Lower leg skin (tissue), 4 donors: ENCODE measurements around the gene JSRP1. TPM values are rescaled to one million over a fixed set of nuclear protein-coding genes. Genes with fewer than 3 reads are reported as not detected.

Source experiments
- DNase-seq, 2 donors: peaks; one replicate each; pipeline ENCODE4 v3.0.0-alpha.2; 2019; ENCODE audit warnings: low spot score in 2 of 2
- H3K4me3 ChIP-seq: fragments of 200-600 bp; sonication (generic); 2 replicates; pipeline ENCODE4 v1.5.1; 2017; ENCODE audit warnings: mild to moderate bottlenecking, low read depth; ENCODE audit not compliant: poor library complexity, severe bottlenecking
- CTCF ChIP-seq, 3 donors: fragments of 450-650 bp; IDR thresholded peaks; one replicate each; pipeline ENCODE4 v1.5.1; 2016; ENCODE audit warnings: antibody characterized with exemption in 3 of 3, mild to moderate bottlenecking in 3 of 3, moderate library complexity in 2 of 3
- POLR2A ChIP-seq, 2 donors: fragments of 450-650 bp; IDR thresholded peaks; one replicate each; pipeline ENCODE4 v1.6.1; 2016 to 2017; ENCODE audit warnings: antibody characterized with exemption in 2 of 2, mild to moderate bottlenecking in 1 of 2, moderate library complexity in 1 of 2
- WGBS, 2 donors: methylation state at CpG; one replicate each; pipeline ENCODE4 v1.1.5; 2018; 5-methylcytosine and 5-hydroxymethylcytosine counted together
- intact Hi-C: fragments of 100-400 bp; cut with DNase I; formaldehyde crosslinking; loops from one replicate; pipeline ENCODE4 v1.15.0; 2023; ENCODE audit warnings: low total_unique reads
- total RNA-seq, 4 donors: library from RNA; depleted of rRNA; stranded (reverse); fragments of >200 nt; gene quantifications; one replicate each; pipeline ENCODE4 v1.1.0, GENCODE V29; 2016

Gene JSRP1
- total RNA-seq, 4 donors from 2014 or later = not detected

DNA sequence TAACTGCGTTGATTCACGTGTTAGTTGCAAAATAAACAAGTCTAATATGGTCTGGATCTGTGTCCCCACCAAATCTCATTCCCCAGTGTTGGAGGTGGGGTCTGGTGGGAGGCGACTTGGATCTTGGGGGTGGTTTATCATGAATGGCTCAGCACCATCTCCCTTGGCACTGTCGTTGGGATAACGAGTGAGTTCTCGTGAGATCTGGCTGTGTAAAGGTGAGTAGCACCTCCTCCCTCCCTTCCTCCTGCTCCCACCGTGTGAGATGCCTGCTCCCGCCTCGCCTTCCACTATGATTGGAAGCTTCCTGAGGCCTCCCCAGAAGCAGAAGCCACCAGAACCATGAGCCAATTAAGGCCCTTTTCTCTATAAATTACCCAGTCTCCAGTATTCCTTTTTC is 20.9 kb upstream of the JSRP1 start:
- no peak for DNase-seq
- no peak for TF ChIP-seq CTCF (IDR thresholded peaks at IDR 0.05)
- TF ChIP-seq POLR2A (IDR thresholded peaks at IDR 0.05) = no peak
- intact Hi-C loops = loop anchor here (10.0 kb wide), 2 partner anchors 118 to 122 kb away; partner anchors contain the start of gene AP3D1
- 83% methylated on average over 9 of the region's 9 CpGs for WGBS, 2 donors
- no peak overlapping the region for H3K4me3 ChIP-seq

DNA sequence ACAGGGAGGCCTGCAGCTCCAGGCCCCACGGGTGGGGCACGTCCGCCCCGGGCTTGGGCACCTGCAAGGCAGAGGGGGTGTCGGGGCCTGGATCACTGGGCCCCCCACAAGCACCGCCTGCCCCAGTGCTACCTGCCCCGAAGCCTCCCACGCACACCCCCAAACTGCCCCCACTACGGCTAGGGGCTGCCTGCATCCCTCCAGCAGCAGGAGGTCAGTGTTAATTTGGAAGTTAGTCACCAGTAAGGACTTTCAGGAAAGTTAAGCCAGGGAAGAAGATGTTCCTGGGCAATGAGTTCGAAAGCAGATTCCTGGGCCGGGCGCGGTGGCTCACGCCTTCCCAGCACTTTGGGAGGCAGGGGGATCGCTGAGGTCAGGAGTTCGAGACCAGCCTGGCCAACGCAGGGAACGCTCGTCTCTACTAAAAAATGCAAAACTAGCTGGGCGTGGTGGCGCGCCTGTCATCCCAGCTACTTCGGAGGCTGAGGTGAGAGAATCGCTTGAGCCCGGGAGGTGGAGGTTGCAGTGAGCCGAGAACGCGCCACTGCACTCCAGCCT is 20.3 kb upstream of the JSRP1 start:
- H3K4me3 ChIP-seq = no peak overlapping the region

GRCh38 chr19:2275588-2276428 is 19.6 kb upstream of the JSRP1 start:
- H3K4me3 ChIP-seq = no peak overlapping the region
- WGBS, 2 donors = 46 to 54% methylated on average over 35 to 54 of the region's 74 CpGs
- no peak for DNase-seq
- intact Hi-C loops = loop anchor here (10.0 kb wide), 2 partner anchors 119 to 121 kb away; partner anchors contain the start of gene AP3D1
- TF ChIP-seq CTCF (IDR thresholded peaks at IDR 0.05) = no peak
- TF ChIP-seq POLR2A (IDR thresholded peaks at IDR 0.05) = no peak

More for the DNA sequence above, 20.3 kb upstream of the JSRP1 start:
- 82 to 86% methylated on average over 26 to 27 of the region's 28 CpGs for WGBS, 2 donors
- no peak for DNase-seq
- intact Hi-C loops = loop anchor here (10.0 kb wide), 2 partner anchors 118 to 122 kb away; partner anchors contain the start of gene AP3D1
- TF ChIP-seq CTCF (IDR thresholded peaks at IDR 0.05) (no peak), POLR2A (IDR thresholded peaks at IDR 0.05) (no peak)

GRCh38 chr19:2274931-2275535 is 18.8 kb upstream of the JSRP1 start:
- DNase-seq = peak in 1 of 2 donors; percentile 47
- TF ChIP-seq CTCF (IDR thresholded peaks at IDR 0.05) (peak in 1 of 3 donors; percentile 8), POLR2A (IDR thresholded peaks at IDR 0.05) (no peak)
- 53 to 78% methylated on average over 10 to 16 of the region's 16 CpGs for WGBS, 2 donors
- intact Hi-C loops = loop anchor here (5.0 to 10.0 kb wide), 3 partner anchors 38 to 120 kb away; partner anchors contain the start of genes AP3D1, PLEKHJ1 and SF3A2
- no peak overlapping the region for H3K4me3 ChIP-seq

- intact Hi-C loops = loop anchor here (5.0 to 10.0 kb wide), 3 partner anchors 37 to 121 kb away; partner anchors contain the start of genes AP3D1, PLEKHJ1 and SF3A2
- no peak for DNase-seq
- WGBS, 2 donors = 89 to 95% methylated on average over 9 of the region's 9 CpGs
- TF ChIP-seq CTCF (IDR thresholded peaks at IDR 0.05) = no peak
- no peak for TF ChIP-seq POLR2A (IDR thresholded peaks at IDR 0.05)
- H3K4me3 ChIP-seq = no peak overlapping the region
Measured at GRCh38 chr19:2274185-2274711, 18.0 kb upstream of the JSRP1 start.
